Measurements from ENCODE around the gene PMPCB.

DNA sequence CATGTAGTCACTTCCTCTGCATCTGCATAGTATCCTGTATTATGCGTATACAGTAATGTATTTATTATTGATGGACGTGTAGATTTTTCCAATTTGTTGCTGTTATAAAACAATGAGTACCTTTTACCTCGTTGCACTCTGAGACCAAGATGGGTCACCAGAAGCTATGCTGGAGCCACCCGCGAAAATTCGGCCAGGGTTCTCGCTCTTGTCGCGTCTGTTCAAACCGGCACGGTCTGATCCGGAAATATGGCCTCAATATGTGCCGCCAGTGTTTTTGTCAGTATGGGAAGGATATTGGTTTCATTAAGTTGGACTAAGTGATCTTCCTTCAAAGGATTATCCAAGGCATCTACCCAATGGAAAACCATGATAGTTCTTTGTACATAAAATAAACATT is 51.2 kb downstream of the PMPCB start:
- TF ChIP-seq CTCF (IDR thresholded peaks at IDR 0.05; ENCODE audit: low read depth, low read length) (no peak), EZH2phosphoT487 (IDR thresholded peaks at IDR 0.05; ENCODE audit: low read depth) (no peak)

All from OCI-LY3 (cell line).